Mesenchymal stem cell (in vitro differentiated cells and primary cell): ENCODE measurements around the gene CIAO1. TPM values are rescaled to one million over a fixed set of nuclear protein-coding genes. Genes with fewer than 3 reads are reported as not detected.
A peak's percentile ranks its signal among the peaks of the same experiment; 100 is the strongest.
"Not testable (repeated sequence)": the region's sequence is repeated elsewhere in the genome, so short reads cannot be mapped to it uniquely, and the experiment has no call there.

Source experiments
- DNase-seq: peaks from one replicate; pipeline ENCODE4 v3.0.0-alpha.2; 2013
- H2AFZ ChIP-seq: one replicate; pipeline ENCODE4 v1.6.1; 2013; ENCODE audit warnings: low read depth, mild to moderate bottlenecking, control low read depth, inconsistent platforms, low read length, moderate library complexity
- H2AK5ac ChIP-seq: 2 replicates; pipeline ENCODE4 v1.6.1; 2013; ENCODE audit warnings: low read length, moderate library complexity, mild to moderate bottlenecking, inconsistent platforms; ENCODE audit not compliant: severe bottlenecking
- H2BK120ac ChIP-seq: one replicate; pipeline ENCODE4 v1.6.1; 2013; ENCODE audit warnings: low read depth, mild to moderate bottlenecking, inconsistent platforms, low read length, moderate library complexity
- H2BK12ac ChIP-seq, 2 experiments: one replicate each; pipeline ENCODE4 v1.6.1; 2013; ENCODE audit warnings: inconsistent platforms in 2 of 2, low read length in 2 of 2, mild to moderate bottlenecking in 2 of 2, moderate library complexity in 2 of 2, control low read depth in 1 of 2
- H2BK15ac ChIP-seq: one replicate; pipeline ENCODE4 v1.6.1; 2013; ENCODE audit warnings: mild to moderate bottlenecking, low read depth, inconsistent platforms; ENCODE audit not compliant: poor library complexity, severe bottlenecking
- H2BK5ac ChIP-seq: 2 replicates; pipeline ENCODE4 v1.6.1; 2013; ENCODE audit warnings: low read depth, mild to moderate bottlenecking, low read length, control low read depth, inconsistent platforms; ENCODE audit not compliant: poor library complexity, severe bottlenecking
- H3K14ac ChIP-seq, 2 experiments: one replicate each; pipeline ENCODE4 v1.6.1; 2013; ENCODE audit warnings: inconsistent platforms in 2 of 2, low read length in 2 of 2, control low read depth in 1 of 2, mild to moderate bottlenecking in 1 of 2, moderate library complexity in 1 of 2
- H3K18ac ChIP-seq, 2 experiments: one replicate each; pipeline ENCODE4 v1.6.1; 2013; ENCODE audit warnings: inconsistent platforms in 2 of 2, low read length in 2 of 2, control low read depth in 1 of 2, low read depth in 1 of 2, mild to moderate bottlenecking in 1 of 2
- H3K23ac ChIP-seq, 2 experiments: one replicate each; pipeline ENCODE4 v1.6.1; 2013; ENCODE audit warnings: inconsistent platforms in 2 of 2, low read length in 2 of 2, mild to moderate bottlenecking in 2 of 2, moderate library complexity in 2 of 2, control low read depth in 1 of 2
- H3K27ac ChIP-seq: 2 replicates; pipeline ENCODE4 v1.5.1; 2013; ENCODE audit warnings: mild to moderate bottlenecking, moderate library complexity, low read length, control low read depth, inconsistent platforms; ENCODE audit not compliant: poor library complexity, severe bottlenecking
- H3K27me3 ChIP-seq, 2 experiments: 2 replicates each; pipeline versions ENCODE4 v1.6.1 to v1.7.0; 2013; ENCODE audit warnings: low read length in 2 of 2, mild to moderate bottlenecking in 2 of 2, moderate library complexity in 2 of 2, control low read depth in 1 of 2, inconsistent platforms in 1 of 2; ENCODE audit not compliant: control insufficient read depth in 1 of 2, insufficient read depth in 1 of 2
- H3K36me3 ChIP-seq, 2 experiments: 2 replicates each; pipeline versions ENCODE4 v1.6.1 to v1.7.0; 2013; ENCODE audit warnings: low read length in 2 of 2, control low read depth in 1 of 2, inconsistent platforms in 1 of 2, low read depth in 1 of 2, mild to moderate bottlenecking in 1 of 2; ENCODE audit not compliant: insufficient read depth in 2 of 2, control insufficient read depth in 1 of 2
- H3K4ac ChIP-seq, 2 experiments: one replicate each; pipeline ENCODE4 v1.6.1; 2013; ENCODE audit warnings: inconsistent platforms in 2 of 2, low read length in 2 of 2, mild to moderate bottlenecking in 2 of 2, moderate library complexity in 2 of 2, control low read depth in 1 of 2, low read depth in 1 of 2
- H3K4me1 ChIP-seq: 2 replicates; pipeline ENCODE4 v1.6.1; 2013; ENCODE audit warnings: low read depth, low read length, control low read depth; ENCODE audit not compliant: control insufficient read depth, insufficient read depth
- H3K4me2 ChIP-seq: 2 replicates; pipeline ENCODE4 v1.6.1; 2013; ENCODE audit warnings: low read length, mild to moderate bottlenecking, inconsistent platforms; ENCODE audit not compliant: poor library complexity, severe bottlenecking
- H3K4me3 ChIP-seq, 2 experiments: 2 replicates each; pipeline versions ENCODE4 v1.5.1 to v1.7.0; 2013; ENCODE audit warnings: low read length in 2 of 2, mild to moderate bottlenecking in 2 of 2, control low read depth in 1 of 2, low read depth in 1 of 2; ENCODE audit not compliant: insufficient read depth in 1 of 2
- H3K79me1 ChIP-seq: replicated peaks from 2 replicates; pipeline ENCODE4 v1.6.1; 2013; ENCODE audit warnings: mild to moderate bottlenecking, control low read depth, low read length, inconsistent platforms; ENCODE audit not compliant: poor library complexity, severe bottlenecking
- H3K9ac ChIP-seq: 2 replicates; pipeline ENCODE4 v1.7.0; 2013; ENCODE audit warnings: mild to moderate bottlenecking, low read length, moderate library complexity
- H3K9me3 ChIP-seq: 2 replicates; pipeline ENCODE4 v1.7.0; 2013; ENCODE audit warnings: mild to moderate bottlenecking, low read length; ENCODE audit not compliant: control insufficient read depth
- H4K8ac ChIP-seq: one replicate; pipeline ENCODE4 v1.6.1; 2013; ENCODE audit warnings: inconsistent platforms, mild to moderate bottlenecking, low read length, moderate library complexity
- H4K91ac ChIP-seq: one replicate; pipeline ENCODE4 v1.6.1; 2013; ENCODE audit warnings: mild to moderate bottlenecking, low read length, inconsistent platforms
- WGBS: methylation state at CpG from one replicate; pipeline ENCODE4 v1.1.7; 2013; ENCODE audit warnings: mixed read lengths; 5-methylcytosine and 5-hydroxymethylcytosine counted together
- polyA plus RNA-seq, 2 experiments: library from polyadenylated mRNA; stranded (reverse); fragments of 200-250 nt; gene quantifications; one replicate each; pipeline ENCODE4 v1.2.3, GENCODE V29; 2013

CIAO1 gene
- polyA plus RNA-seq (2013, experiment 1 of 2), result 33.6 TPM
- polyA plus RNA-seq (2013, experiment 2 of 2), result 32.9 TPM

GRCh38 chr2:96265840-96266679 lies at the start of gene CIAO1, which contains the start of gene TMEM127:
Gene CIAO1, plus strand, starts transcription at chr2:96266225. Its CDS starts 126 bp downstream, at chr2:96266351.
Gene TMEM127, minus strand, starts transcription at chr2:96265997. Its CDS starts 616 bp downstream, at chr2:96265381.
- Histone ChIP-seq H3K36me3 (peaks cover 29 to 47% of the 10 kb centered on the region in 2 experiments), H3K79me1 (peaks cover 26% of the 10 kb centered on the region), H2BK5ac (no peak within 1 kb of the TSS), H3K27me3 (no peaks in the 10 kb centered on the region), H2AK5ac (no peak within 1 kb of the TSS), H4K8ac (peak within 1 kb of the TSS; percentile 87), H3K4me1 (peaks cover 15% of the 10 kb centered on the region), H3K4me2 (peak within 1 kb of the TSS; percentile 69), H3K27ac (peak within 1 kb of the TSS; percentile 65), H4K91ac (peak within 1 kb of the TSS; percentile 89), H3K9ac (peak within 1 kb of the TSS; percentile 93), H3K18ac (peak within 1 kb of the TSS; percentile 85 to 90), H2BK15ac (peak within 1 kb of the TSS; percentile 74), H3K9me3 (no peaks in the 10 kb centered on the region), H2BK12ac (peak within 1 kb of the TSS in 1 of 2 experiments; percentile 38), H3K4ac (peak within 1 kb of the TSS; percentile 59 to 91), H3K14ac (peak within 1 kb of the TSS in 1 of 2 experiments; percentile 94), H3K23ac (peak within 1 kb of the TSS in 1 of 2 experiments; percentile 86), H2AFZ (peak within 1 kb of the TSS; percentile 94), H2BK120ac (no peak within 1 kb of the TSS), H3K4me3 (peak within 1 kb of the TSS; percentile 95 to 100)
- under 1% methylated on average over 65 of the region's 81 CpGs for WGBS
- peak; percentile 99 for DNase-seq

GRCh38 chr2:96218508-96219131 lies 47.4 kb upstream of the CIAO1 start:
- no peak overlapping the region for H2BK12ac ChIP-seq
- no peak overlapping the region for H4K91ac ChIP-seq
- H3K27ac ChIP-seq, result no peak overlapping the region
- no peak overlapping the region for H3K18ac ChIP-seq
- H3K4me2 ChIP-seq, result no peak overlapping the region
- H3K36me3 ChIP-seq, result no peaks in the 10 kb centered on the region
- H3K9ac ChIP-seq, result no peak overlapping the region
- H2BK5ac ChIP-seq, result no peak overlapping the region
- H3K14ac ChIP-seq, result no peak overlapping the region
- no peak overlapping the region for H2BK120ac ChIP-seq
- no peak overlapping the region for H2BK15ac ChIP-seq
- WGBS, result 91% methylated on average over 11 of the region's 13 CpGs
- DNase-seq, result no peak
- no peaks in the 10 kb centered on the region for H3K4me1 ChIP-seq
- peaks cover 23% of the 10 kb centered on the region for H3K79me1 ChIP-seq
- H3K4me3 ChIP-seq, result no peak overlapping the region
- H4K8ac ChIP-seq, result no peak overlapping the region
- no peak overlapping the region for H3K4ac ChIP-seq
- no peak overlapping the region for H3K23ac ChIP-seq
- no peak overlapping the region for H2AK5ac ChIP-seq
- no peaks in the 10 kb centered on the region for H3K9me3 ChIP-seq
- H3K27me3 ChIP-seq, result no peaks in the 10 kb centered on the region
- no peak overlapping the region for H2AFZ ChIP-seq

- H2BK5ac ChIP-seq, H3K36me3 ChIP-seq, H2AFZ ChIP-seq, H3K4me2 ChIP-seq, H2BK120ac ChIP-seq, H3K9ac ChIP-seq, H3K14ac ChIP-seq, H2AK5ac ChIP-seq, H3K9me3 ChIP-seq, H3K4me3 ChIP-seq, H2BK15ac ChIP-seq, H3K23ac ChIP-seq, H3K4ac ChIP-seq, H3K27me3 ChIP-seq, H3K27ac ChIP-seq, DNase-seq, H2BK12ac ChIP-seq, H4K8ac ChIP-seq, H3K4me1 ChIP-seq, H3K18ac ChIP-seq, H4K91ac ChIP-seq: not testable (repeated sequence)
- H3K79me1 ChIP-seq, result peaks cover 20% of the 10 kb centered on the region
- WGBS, result 95% methylated on average over 4 of the region's 4 CpGs
These were observed 46.1 kb upstream of the CIAO1 start for GRCh38 chr2:96219959-96220358.

GRCh38 chr2:96221106-96221505 lies 44.9 kb upstream of the CIAO1 start:
- H3K9ac ChIP-seq, H3K23ac ChIP-seq, H3K18ac ChIP-seq, H4K8ac ChIP-seq, H2AK5ac ChIP-seq, H3K27ac ChIP-seq, H3K4me3 ChIP-seq, H2AFZ ChIP-seq, H3K36me3 ChIP-seq, H3K9me3 ChIP-seq, DNase-seq, H4K91ac ChIP-seq, H3K4me2 ChIP-seq, H2BK120ac ChIP-seq, H2BK15ac ChIP-seq, H2BK12ac ChIP-seq, H3K4ac ChIP-seq, H3K14ac ChIP-seq, H2BK5ac ChIP-seq, H3K4me1 ChIP-seq, H3K27me3 ChIP-seq: not testable (repeated sequence)
- WGBS, result no CpG with 5 or more reads among the region's 1 CpG
- peaks cover 19% of the 10 kb centered on the region for H3K79me1 ChIP-seq
